MV-4-11 (cell line): Measurements from ENCODE around the gene SLC12A8.
A peak's percentile ranks its signal among the peaks of the same experiment; 100 is the strongest.

Experiments used
- DNase-seq: peaks from one replicate; lab custom pipeline; 2025; lab: John Stamatoyannopoulos, UW

SLC12A8 gene

DNA sequence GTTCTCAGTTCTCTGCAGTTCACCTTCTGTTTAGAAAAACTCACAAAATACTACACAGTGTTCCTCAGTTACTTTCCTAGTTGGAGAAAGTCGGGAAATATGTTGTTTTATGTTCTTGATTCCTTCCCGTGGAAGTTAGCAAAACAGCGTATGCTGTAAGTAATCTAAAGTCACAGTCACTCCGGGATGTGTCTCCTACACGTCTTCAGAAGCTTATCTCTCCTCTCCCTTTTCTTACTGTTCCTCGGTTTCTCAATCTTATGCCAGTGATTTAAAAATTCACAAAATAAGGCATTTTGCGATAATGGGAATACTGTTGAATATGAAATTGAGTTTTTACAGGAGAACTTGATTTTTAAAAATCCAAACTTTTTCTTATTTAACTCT lies 158.5 kb downstream of the SLC12A8 start:
- DNase-seq = no peak

DNA sequence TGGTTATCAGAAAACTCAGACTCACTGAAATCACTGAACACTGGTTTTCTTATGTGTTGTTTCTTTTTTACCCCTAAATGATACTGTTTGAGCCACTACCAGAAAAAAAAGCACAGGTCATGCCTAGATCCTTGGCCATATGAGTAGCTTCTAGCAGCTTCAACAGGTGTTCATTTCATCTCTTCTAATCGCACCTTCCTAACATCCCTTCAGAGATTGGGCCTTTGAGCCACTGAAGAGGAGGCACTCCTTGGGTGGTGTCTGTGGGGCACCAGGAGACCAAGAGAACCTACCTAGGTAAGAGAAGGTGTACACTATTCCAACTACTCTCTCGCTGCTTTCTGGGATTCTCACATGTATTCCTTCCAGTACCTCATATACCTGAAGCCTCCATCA lies 159.2 kb downstream of the SLC12A8 start:
- no peak for DNase-seq

DNA sequence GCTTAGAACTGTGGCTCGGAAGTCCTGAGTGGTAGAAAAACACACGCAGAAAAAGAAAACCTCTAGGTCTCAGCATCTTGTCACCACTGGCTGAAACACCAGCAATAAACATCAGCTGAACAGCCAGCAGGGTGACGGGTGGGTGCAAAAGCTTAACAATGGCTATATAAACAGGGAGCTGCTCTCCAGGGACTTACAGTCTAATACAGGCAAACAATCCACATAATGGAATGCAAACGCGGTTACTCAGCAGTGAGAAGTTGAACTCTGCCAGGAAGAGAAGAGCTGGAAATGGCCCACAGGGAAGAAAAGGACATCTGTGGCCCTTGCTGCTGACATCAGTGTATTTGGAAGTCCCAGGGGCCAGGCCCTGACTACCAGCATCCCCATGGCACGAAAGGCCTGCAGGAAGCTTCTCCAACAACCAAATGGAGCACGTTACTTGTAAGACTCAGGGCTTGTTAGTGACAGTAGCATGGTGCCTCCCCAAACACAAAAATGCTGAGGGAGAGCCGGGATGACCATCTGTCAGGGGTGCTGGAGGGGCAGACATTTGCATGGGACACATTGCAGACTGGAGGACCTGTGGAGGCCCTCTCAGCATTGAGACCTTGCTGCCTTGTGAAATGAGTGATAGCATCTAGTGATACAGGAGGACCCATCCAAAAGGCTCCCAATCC lies 159.8 kb downstream of the SLC12A8 start:
- no peak for DNase-seq

DNA sequence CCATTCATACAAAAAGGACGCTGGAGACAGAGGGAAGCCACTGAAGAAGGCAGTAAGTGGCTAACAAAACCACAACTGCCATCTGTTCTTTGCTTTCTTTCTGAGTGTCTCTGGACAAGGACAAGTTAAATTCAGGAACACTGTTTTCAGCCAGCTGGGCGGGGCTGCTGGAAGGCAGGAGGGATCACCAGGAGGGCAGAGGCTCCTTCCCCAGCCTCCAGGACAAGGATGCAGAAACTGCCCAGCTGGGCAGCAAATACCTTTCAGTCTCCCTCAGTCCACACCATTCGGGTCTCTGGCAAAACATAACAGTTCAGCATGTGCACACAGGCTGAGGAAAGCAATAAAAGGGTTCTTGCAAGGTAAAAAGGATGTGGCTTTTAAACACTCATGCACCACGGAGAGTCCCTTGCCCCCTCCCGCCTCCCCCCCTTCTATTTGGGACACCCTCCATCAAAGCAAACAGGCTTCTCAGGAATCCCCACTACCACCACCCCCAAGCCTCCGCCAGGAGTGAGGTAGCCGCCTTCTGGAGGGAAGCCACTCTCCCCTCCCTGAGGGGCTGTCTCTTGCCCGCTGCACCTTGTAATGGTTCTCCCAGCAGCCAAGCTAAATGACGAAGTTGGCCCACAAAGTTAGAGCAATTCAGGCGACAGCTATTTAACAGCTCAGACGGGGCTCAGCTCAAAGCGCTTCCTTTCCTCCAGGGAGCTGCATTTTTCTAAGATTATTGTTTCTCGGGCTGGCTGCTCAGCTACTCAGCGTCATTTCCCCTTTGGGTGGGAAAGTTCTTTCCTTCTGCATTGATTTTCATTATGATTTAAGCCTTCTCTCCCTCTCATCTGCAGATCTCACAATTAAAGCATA lies 160.6 kb downstream of the SLC12A8 start:
- DNase-seq = peak; percentile 79

DNA sequence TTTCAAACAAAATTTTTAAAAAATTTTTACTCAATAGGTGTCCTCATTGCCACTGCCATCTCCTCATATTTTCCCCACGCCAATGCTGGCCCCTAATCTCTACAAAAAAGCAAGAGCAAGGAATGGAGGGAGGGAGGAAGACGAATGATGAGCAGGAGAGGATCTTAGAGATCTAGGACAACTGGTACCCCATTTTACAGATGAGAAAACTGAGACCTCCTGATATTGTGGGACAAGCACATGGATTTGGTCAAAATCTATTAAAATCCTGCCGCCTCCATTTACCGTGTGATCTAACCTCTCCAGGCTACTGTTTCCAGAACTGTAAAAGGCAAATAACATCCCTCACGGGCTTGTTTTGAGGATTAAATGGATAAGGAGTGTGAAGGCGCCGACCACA lies 161.3 kb downstream of the SLC12A8 start:
- no peak for DNase-seq

DNA sequence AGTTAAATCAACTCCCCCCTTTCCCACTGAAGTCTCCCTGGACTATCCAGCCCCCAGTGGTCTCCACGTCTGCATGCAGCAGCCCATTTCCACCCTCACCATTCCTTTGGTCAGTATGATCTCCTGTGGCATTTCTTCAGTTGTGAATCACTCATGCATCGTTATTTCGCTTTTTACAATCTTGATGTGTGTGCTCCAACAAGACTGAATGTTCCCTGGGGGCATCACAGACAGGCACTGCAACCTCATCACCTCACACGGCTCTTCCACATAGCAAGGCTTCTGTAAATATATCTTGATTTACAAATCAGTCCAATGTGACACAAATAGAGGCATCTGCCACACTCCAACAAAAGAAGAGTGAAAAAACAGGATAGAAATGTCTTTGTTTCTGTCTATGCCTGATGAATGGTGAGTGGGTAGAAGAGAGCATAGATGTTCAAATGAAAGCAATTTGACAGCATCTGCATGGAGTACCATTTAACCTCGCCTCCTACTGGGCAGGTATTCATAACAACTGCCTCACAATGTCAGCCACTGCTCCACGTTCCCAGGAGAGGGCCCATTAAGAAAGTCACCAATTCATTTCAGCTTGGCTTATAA lies 162.0 kb downstream of the SLC12A8 start:
- no peak for DNase-seq

DNA sequence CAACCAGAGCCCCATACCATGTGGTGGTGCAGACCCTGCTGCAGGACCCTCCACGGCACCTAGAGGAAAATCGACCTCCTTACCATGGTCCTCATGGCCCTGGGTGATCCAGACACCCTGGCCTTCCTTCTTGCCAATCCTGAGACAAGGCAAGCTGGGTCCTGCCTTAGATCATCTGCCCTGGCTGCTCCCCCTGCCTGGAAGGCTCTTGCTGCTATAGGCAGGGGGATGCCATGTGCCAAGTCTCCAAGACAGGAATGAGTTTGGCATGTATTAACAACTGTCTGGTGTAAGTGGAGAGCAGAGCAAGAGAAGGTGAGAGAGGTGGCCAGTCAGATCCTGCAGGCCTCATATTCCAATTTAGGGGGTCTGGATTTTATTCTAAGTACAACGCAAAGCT lies 164.3 kb downstream of the SLC12A8 start:
- no peak for DNase-seq

DNA sequence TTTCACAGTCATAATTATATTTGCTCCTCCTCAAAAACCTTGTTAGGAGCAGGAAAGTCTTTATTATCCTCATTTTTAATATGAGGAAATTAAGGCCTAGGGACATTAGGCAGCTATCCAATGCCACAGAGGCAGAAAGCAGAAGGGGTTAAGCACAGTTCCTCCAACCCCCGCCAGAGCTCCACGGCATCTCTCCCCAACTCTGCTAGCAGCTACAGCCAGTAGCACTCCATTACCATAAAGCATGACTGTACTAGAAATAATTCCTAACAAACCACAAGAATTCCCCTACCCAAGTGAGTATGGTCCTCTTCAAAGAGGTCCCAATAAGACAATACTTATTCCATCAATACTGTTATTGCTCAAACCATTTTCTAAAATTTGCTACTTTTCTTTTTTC lies 166.6 kb downstream of the SLC12A8 start:
- DNase-seq = peak; percentile 61

DNA sequence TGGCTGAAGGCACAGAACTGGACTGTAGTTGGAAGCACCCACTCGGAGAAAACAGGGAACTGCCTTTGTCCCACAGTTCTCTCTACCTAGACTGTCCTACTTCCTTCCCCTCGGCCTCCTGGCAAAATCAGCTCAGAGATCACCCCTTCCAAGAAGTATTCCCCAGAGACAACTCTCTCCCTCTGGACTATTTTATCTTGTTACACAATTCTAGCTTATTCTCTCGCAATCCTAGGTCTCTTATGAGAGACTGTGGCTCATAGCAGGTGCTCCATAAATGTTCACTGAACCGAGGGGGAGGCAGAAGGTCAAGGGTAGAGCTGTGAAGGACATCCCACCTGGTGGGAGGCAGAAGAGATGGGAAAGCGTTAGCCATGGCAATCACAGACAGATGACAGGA lies 167.4 kb downstream of the SLC12A8 start:
- DNase-seq = no peak

DNA sequence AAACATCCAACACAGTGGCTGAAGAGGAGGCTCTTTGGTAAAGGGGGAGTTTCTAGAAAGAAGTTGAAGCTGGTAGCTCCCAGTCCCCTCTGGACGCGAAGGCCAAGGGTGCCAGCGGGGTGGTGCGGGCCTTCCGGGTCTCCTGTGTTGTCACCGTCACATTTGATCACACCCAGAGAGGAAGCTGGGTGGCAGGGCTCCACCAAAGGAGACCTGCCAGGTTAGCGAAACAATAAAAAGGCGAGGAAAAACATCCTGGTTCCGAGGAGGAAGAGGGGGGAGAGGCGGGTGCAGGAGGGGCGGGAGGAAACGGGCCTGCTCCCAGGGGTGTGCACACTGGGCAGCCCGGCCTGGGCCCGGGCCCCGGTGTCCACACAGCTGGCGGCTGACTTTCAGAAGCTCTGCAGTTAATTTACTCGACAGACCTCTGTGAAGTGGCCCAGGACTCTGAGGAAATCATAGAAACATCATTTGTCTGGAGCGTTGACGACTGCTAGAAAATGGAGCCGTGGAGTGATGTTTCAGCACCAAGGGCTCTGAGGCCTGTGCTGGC lies 168.9 kb downstream of the SLC12A8 start:
- no peak for DNase-seq

DNA sequence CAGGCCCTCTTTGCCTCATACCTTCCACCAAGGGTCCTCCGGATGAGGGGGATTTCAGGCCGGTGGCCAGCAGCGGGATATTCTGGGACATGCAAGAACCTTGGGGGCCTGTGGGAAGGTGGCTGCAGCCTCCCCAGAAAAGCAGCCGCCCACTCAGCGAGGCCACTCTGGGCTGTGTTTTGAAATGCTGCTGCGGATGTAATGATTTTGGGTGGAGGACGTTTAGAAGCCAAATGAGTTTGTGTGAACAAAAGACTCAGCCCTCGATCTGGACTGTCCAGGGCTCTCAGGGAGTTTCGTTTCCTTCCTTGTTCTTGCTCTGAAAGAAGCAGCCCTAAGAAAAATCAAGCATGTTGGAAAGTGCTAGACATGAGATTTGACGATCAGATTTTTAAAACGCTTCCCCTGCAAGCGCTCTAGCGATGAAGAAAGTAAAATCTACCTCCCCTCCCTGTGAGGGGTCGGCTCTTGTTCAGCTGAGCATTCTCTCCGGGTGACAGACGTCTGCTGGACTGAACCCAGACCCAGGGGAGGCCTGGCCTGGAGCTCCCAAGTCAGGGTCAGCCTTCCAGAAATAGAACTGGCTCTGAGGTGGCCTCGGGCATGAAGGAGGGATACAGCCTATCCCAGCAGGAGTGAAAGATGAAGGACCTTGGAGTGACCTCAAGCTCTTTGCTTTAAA lies 169.7 kb downstream of the SLC12A8 start:
- DNase-seq = peak; percentile 31

DNA sequence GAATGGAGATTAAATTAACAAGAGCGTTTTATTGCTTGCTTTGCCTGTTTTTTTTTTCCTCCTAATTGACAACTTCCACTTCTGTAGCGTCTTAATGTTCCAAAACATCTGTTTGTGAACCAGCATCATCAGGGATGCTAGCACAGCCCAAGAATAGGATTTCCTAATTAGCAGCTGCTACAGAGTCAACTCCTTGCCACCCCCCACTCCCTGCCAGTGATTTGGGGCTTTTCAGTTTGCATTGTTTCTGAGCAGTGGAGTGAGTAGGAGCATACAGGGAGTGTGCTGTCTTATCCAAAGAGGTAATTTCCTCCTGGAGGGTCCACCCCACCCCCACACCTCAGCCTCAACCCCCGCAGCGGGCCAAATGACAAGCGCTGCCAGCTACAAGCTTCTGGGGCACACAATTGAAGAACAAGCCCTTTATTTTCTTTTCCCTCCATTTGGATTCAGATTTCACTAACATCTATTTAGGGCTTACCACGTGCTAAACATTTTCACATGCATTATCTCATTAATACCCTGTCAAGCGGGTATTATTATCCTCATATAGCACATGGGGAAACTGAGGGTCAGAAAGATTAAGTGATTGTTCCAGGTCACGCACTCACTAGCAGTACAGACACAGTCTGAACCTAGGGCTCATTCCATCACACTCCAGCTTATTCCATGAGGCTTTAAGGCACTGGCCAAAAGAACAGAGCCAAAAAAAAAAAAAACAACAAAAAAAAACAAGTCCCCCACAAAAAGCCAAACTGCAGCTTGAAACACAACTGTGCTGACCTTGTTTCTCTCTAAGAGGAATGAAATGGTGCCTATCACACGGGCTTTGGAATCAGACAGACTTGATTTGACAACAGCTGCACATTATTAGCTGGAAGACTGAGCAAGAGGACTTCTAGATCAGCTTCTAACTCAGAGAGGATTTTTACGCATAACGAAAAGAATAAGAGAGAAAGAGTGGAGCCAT lies 173.1 kb downstream of the SLC12A8 start:
- no peak for DNase-seq

DNA sequence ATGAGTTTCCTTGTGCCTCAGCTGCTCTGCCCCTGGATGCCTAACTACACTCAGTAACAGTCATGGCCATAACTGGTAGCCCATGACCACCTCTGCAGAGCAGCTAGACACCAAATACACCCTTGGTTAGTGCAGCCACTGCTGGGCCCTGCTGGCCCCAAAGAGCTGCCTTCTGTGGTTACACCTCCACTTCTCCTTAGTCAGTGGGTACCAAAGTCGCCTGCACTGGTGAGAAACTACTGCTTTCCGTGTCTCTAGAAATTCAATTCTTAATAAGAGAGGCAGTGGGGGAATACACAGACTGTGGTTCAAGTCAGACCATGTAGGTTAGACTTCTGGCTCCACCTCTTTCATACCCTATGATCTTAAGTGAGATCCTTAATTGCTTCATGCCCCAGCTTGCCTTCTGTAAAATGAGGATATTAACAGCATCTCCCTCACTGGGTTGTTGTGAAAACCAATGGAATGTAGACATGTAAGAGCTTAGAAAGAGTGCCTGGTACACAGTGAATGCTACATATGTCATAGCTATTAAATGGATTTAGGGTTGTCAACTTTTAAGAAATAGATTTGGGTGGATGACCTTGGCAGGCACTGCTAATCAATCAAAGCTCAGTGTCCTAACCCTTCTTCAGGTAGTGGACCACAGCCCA lies 174.9 kb downstream of the SLC12A8 start:
- DNase-seq = no peak

DNA sequence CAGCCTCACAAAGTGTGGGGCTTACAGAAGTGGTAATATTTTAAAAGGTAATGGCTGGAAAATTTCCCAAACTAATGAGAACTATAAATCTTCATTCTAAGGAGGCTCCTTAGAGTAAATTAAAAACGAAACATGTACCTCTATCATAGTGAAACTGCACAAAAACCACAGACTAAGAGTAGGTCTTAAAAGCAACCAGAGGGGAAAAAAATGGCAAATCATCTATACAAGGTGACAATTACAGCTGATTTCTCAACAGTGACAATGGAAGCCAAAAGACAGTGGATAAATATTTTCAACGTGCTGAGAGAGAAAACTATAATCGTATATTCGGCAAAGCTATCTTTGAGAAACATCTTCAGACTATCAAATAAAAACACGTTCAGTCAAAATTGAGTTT lies 177.3 kb downstream of the SLC12A8 start:
- no peak for DNase-seq

DNA sequence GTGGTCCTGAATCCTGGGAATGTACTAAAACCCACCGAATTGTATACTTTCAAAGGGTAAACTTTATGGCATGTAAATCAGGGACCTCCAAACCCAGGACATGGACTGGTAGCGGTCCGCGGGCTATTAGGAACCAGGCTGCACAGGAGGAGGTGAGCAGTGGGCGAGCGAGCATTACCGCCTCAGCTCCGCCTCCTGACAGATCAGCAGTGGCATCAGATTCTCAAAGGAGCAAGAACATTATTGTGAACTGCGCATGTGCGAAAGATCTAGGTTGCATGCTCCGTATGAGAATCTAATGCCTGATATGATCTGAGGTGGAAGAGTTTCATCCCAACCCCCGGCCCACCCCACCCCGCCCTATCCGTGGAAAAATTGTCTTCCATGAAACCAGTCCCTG lies 178.9 kb downstream of the SLC12A8 start:
- DNase-seq = no peak

DNA sequence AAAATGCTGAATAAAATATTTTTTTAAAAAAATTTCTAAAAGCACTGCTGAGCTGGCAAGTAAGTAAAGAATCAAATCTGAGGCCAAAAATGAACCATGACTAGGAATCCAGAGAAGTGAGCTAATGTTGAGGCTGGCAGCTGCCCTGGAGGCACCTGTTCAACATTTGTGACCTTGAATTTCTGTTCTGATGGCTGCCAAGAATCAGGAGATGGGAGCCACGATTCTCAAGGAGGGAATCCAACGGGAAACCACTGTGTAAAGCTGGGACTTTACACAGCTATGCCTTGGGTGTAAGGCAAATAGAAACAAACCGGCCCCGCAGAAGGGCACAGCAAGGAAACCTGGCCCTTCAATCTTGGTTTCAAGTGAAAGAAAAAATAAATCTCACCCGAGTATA lies 179.4 kb downstream of the SLC12A8 start:
- no peak for DNase-seq

DNA sequence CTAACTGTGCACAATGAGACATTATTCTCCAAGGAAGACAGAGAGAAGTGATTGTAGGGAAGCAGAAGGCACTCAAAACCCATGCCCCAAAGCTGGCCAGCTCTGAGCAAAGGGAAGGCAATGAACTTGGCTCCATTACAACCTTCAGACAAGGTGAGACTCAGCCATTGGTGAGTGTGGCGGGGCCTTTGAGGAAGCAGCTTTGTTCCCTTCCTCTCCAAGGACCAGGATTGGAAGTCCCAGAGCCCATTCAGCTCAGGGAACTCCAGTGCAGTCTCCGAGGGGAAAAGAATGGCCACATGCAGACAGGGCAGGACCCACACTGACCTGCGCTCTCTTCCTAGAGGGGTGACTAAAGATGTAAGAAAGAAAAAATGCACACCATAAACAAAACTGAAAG lies 179.9 kb downstream of the SLC12A8 start:
- no peak for DNase-seq
